ENCODE data around the gene KIF21B.

GRCh38 chr1:201053155-201053860, 29.8 kb upstream of the KIF21B start:
- TF ChIP-seq, protein P1, sequence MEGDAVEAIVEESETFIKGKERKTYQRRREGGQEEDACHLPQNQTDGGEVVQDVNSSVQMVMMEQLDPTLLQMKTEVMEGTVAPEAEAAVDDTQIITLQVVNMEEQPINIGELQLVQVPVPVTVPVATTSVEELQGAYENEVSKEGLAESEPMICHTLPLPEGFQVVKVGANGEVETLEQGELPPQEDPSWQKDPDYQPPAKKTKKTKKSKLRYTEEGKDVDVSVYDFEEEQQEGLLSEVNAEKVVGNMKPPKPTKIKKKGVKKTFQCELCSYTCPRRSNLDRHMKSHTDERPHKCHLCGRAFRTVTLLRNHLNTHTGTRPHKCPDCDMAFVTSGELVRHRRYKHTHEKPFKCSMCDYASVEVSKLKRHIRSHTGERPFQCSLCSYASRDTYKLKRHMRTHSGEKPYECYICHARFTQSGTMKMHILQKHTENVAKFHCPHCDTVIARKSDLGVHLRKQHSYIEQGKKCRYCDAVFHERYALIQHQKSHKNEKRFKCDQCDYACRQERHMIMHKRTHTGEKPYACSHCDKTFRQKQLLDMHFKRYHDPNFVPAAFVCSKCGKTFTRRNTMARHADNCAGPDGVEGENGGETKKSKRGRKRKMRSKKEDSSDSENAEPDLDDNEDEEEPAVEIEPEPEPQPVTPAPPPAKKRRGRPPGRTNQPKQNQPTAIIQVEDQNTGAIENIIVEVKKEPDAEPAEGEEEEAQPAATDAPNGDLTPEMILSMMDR (IDR thresholded peaks at IDR 0.05; ENCODE audit: insufficient read depth, low read length), result no peak
- TF ChIP-seq POLR2AphosphoS5 (IDR thresholded peaks at IDR 0.05; ENCODE audit: low read depth), result no peak
- TF ChIP-seq, protein P2, sequence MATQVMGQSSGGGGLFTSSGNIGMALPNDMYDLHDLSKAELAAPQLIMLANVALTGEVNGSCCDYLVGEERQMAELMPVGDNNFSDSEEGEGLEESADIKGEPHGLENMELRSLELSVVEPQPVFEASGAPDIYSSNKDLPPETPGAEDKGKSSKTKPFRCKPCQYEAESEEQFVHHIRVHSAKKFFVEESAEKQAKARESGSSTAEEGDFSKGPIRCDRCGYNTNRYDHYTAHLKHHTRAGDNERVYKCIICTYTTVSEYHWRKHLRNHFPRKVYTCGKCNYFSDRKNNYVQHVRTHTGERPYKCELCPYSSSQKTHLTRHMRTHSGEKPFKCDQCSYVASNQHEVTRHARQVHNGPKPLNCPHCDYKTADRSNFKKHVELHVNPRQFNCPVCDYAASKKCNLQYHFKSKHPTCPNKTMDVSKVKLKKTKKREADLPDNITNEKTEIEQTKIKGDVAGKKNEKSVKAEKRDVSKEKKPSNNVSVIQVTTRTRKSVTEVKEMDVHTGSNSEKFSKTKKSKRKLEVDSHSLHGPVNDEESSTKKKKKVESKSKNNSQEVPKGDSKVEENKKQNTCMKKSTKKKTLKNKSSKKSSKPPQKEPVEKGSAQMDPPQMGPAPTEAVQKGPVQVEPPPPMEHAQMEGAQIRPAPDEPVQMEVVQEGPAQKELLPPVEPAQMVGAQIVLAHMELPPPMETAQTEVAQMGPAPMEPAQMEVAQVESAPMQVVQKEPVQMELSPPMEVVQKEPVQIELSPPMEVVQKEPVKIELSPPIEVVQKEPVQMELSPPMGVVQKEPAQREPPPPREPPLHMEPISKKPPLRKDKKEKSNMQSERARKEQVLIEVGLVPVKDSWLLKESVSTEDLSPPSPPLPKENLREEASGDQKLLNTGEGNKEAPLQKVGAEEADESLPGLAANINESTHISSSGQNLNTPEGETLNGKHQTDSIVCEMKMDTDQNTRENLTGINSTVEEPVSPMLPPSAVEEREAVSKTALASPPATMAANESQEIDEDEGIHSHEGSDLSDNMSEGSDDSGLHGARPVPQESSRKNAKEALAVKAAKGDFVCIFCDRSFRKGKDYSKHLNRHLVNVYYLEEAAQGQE (IDR thresholded peaks at IDR 0.05; ENCODE audit: insufficient replicate concordance, low read depth), result no peak

All from HL-60 (cell line).